ENCODE data around the gene RRAS2.

DNA sequence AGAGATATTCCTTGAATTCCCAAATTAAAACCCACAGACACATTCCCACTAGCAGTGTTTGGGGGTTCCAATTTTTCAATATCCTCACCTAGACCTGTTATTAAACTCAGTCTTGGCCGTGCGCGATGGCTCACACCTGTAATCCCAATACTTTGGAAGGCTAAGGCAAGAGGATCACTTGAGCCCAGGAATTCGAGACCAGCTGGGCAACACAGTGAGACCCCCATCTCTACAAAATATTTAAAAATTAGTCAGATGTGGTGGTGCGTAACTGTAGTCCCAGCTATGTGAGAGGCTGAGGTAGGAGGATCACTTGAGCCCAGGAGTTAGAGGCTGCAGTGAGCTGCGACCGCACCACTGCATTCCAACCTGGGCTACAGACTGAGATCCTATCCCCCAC lies 53.3 kb downstream of the RRAS2 start:
- TF ChIP-seq EZH2 (IDR thresholded peaks at IDR 0.05) = no peak
- TF ChIP-seq POLR2AphosphoS5 (IDR thresholded peaks at IDR 0.05; ENCODE audit: borderline replicate concordance, low read depth, low read length) = no peak

Measured in SK-N-MC (cell line).